NCI-H2196 (cell line): ENCODE data around the gene IL10RA.
"Not testable (repeated sequence)": the region's sequence is repeated elsewhere in the genome, so short reads cannot be mapped to it uniquely, and the experiment has no call there.

Source experiments
- DNase-seq: peaks from one replicate; lab custom pipeline; 2025; ENCODE audit not compliant: unreplicated experiment; lab: John Stamatoyannopoulos, UW

IL10RA gene

DNA sequence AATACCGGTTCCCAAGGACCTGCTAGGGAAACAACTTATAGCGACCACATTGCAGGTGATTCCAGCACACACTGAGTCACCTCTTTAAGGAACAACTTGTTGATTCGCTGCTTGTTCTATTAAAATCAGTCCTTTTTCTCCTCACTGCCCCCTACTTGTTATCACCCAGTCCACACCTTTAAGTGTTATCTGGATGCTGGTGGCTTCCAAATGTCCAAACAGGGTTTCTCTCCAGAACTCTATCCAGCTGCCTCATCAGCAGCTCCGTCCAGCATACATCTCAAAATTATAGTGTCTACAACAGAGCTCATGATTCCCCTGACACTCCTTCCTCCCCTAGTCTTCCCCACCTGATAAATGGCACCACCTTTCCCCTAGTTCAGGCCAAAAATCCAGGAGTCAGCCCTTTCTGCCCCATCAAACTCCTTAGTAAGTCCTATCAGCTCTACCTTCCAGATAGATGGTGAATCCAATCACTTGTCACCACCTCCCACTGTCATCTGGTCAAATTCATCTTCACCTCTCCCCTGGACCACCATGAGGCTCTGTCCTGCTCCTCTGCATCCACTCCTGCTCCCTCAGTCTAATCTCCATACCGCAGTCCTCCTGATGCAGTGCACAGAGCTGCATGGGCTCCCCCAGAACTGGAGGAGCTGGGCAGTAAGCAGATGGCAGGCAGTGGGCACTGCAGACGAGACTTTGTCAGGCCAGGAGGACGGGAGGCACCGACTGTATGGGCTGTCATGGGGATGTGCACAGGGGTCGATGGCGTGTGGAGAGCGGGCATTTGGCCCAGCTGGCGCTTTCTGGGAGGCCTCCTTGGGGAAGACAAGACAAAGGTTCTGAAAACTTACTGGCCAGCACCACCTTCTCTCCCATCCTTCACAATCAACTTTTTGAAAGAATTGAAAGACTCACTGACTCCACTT lies 19.3 kb downstream of the IL10RA start:
- DNase-seq, result no peak

DNA sequence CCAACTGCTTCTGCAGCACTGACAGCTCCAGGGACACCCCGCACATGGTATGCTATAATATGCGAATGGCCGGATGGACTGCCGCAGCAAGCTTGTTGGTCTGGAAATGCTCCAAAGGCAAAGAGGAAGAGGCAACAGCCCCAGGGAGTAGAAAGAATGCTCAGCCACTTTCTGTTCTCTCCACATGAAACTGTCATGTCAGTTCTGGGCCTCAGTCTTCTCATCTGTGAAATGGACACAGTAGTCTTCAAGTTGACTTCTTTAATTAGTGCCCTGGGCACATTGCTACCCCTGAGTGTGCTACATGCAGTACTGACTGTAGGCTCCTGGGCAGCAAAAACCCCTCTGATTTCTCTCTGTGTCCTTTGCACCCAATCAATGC lies 19.9 kb downstream of the IL10RA start:
- no peak for DNase-seq

DNA sequence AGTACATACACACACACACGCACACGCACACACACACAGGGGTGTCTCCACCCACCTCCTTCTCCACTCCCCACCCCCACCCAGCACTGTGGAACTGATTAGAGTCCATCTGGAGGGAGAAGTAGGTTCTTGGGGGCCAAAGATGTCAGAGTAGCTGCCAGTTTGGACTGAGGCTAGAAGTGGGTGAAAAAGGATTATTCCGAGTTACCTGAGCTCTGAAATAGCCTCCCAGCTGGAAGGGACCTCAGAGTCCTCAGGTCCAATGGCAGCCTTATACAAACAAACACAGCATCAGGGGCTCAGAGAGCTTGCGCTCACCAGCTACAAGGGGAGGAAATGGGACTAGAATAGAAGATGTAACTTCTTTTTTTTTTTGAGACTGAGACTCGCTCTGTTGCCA lies 20.8 kb downstream of the IL10RA start:
- no peak for DNase-seq

DNA sequence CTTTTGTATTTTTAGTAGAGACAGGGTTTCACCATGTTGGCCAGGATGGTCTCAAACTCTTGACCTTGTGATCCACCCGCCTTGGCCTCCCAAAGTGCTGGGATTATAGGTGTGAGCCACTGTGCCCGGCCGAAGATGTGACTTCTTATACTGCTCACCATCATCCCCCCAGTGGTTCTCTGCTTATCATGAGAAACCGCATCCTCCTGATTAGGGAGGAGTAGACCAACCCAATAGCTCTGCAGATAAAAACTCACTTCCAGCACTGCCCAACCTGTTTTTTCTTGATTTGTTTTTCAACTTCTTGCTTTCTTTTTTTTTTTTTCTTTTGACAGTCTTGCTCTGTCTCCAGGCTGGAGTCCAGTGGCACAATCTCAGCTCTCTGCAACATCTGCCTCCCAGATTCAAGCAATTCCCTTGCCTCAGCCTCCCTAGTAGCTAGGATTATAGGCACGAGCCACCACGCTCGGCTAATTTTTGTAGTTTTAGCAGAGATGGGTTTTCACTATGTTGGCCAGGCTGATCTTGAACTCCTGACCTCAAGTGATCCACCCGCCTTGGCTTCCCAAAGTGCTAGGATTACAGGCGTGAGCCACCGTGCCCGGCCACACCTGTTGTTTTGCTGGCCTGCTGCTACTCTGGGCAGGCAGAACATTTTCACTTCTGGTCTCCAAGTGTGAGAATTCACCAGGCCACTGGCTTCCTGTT lies 21.5 kb downstream of the IL10RA start:
- not testable (repeated sequence) for DNase-seq

DNA sequence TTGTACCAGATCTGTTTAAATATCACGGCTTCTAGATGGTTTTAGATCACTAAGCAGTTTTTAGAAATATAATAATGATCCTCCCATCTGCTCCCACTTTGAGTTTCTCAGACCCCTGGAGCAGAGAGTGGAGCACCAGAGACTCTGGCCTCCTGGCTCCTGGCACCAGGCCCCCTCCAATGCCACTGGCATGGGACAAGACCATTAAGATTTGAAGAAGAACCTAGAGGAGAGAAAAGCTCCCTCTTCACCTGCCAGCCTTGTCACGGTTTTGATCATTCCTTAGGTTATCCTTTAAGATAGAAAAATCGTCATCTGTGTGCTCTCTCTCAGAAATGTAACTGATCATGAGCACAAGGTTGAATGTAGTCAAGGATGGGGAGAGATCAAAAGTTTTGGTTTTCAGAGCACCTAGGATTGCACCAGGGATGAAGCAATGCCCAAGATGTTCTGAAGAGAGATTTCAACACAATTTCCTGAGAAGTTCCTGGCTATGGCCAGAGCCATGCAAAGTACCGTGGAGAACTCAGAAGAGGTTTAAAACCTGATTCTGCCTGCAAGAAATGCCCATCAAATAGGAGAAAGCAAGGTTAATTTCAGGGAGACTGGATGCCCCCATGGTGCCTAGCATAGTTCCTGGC lies 22.2 kb downstream of the IL10RA start:
- DNase-seq, result no peak

DNA sequence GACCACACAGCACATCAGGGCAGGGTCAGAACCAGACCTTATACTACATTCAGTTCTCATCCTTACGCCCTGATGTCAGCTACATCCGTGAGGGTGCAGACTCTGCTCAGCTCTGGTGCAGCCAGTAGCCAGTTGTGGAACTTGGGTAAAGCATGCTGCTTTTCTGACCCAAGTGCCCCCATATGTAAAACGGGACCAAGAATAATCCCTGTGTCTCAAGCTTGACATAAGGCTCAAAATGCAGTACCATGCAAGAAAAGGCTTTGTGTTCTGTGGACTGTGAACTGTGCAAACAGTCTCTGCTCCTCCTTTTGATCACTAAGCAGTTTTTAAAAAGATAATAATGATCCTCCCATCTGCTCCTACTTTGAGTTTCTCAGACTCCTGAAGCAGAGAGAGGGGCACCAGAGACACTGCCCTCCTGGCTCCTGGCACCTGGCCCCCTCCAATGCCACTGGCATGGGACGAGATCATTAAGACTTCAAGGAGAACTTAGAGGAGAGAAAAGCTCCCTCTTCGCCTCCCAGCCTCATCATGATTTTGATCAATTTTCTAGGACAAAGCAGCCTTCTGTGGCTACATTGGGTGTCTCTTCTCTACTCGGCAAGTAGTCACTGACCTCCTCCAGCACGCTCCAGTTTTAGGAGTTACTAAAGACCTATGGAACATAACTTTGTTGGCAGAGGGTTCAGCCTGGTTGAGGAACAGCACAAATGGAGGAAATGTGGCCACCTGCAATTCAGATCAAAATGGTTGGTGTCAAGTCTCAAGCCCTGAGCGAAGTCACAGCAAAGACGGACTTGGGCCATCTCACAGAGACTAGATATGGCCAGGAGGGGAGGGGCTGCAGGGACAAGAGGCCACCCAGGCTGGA lies 23.9 kb downstream of the IL10RA start:
- DNase-seq, result no peak

DNA sequence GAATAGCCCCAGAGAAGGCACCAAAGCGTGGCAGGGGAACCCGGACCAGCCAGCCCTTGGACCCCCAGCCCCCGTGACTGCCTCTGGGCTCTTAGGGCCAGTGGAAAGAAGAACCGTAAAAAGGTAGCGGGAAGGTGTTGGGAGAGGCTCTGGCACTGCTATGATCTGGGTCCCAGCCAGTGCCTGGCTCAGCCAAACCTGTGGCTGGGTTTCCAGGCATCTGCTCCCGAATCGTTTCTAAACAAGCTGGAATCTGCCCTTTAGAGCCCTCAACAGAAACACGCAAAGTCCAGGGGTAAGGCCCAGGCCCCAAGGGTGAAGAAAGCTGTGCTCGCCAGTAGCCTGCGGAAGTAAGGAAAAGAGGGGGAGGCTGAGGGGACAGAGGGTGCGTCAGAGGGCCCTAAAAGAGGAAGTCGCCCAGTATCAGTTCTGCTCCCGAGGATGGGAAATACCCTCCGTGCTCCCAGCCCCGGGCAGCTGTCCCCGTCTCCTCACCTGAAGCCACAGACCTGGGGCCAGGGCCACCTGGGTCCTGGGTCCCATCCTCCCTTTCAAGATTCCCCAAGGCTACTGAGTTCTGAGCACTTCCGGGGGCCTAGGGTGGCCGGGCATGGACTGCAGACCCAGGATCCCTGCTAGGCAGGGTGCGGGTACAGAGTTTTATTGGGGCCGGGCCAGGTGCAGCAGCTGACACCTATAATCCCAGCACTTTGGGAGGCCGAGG lies 24.7 kb downstream of the IL10RA start:
- DNase-seq, result no peak

DNA sequence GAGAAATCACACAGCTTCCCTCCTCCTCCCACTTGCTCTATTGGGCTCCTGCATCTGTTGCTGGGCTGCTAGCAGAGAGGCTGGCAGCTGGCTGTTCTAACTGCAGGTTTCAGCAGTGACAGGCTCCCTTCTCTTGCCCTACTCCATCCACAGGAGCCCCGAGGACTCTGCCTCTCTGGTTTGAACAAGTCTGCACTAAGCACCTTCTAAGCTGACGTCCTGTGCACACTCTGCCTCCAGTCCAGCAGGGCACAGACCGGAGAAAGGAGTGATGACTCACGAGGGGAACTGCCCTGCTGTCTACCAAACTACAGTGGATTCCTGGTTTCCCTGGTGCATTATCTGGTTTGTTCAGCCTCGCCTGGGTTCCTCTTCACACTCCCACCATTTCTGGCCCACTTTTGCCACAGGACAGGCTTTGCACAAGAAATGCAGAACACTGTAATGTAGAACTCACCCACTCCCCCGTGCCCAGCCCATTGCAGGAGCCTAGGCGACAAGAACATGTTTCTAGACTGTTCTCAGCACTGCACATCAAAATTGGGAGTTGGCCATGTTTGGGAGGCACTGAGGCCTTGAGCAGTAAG lies 26.0 kb downstream of the IL10RA start:
- no peak for DNase-seq

DNA sequence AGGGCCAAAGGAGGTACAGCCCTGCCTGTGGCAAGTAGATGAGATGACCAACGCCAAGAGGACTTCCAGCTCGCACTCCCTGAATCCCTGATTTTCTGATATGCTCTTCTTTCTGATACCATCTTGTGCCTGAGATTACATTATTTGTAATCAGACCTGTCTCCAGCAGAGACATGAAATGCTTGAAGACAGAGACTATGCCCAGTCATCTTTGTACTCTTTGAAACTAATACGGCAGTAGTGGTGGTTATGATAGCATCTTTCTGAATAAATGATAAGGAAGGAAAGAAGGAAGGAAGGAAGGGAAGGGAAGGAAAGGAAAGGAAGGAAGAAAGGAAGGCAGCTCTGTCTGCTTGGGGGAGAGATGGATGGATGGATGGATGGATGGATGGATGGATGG lies 27.8 kb downstream of the IL10RA start:
- no peak for DNase-seq

DNA sequence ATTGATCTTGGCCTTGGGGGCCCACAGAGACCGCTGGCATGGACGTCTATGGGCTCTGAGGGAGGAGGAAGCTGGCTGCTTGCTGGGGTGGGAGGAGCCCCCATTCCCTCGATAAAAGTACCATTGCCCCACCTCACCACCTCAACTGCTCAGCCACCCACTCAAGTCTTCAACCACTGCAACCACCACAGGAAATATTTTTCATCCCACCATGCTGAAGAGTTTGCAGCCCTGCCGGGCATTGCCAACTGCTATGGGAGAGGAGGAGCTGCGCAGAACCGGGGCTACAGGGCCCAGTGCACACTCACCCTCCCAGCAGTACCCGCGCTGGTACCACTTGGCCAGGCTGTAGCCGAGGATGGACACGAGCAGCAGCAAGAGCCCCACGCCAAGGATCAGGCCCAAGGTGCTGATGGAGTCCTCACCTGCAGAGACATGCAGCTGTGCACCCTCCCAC lies 29.2 kb downstream of the IL10RA start:
- DNase-seq, result no peak

DNA sequence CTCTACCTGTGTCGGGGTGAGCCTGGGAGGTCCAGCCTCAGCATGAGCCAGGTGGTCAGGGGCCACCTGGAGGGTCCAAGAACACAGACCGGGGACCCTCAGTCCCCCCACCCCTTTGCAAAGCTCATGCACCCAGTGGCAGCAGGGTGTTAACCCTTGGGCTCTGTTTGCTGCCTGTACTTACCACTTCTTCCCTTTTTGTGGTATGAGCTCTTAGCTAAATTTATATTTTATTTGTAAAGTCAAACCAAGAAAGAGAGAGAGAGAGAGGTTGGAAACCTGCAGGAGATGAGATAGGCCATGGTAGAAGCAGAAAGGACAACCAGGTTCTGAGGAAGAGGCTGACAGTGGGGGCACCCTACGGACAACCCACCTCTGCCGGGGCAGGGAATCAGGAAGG lies 29.9 kb downstream of the IL10RA start:
- DNase-seq, result no peak

DNA sequence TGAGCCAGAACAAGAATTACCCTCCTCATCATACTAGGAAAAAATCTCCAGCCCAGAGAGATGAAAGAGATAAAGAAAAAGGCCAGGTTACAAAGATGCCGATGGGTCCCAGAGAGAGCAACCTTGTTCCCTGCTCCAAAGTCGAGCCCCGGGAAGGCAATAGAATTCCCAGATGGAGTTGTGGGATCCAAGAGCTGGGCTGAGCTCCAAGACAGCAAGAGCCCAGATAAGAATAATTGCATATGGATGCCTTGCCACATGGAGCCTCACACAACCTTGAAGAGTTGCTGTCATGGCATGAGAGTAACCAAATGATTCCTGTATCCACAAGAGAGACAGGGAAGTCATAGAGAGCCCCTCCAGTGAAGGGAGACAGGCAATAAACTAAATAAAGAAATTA lies 30.9 kb downstream of the IL10RA start:
- DNase-seq, result no peak

DNA sequence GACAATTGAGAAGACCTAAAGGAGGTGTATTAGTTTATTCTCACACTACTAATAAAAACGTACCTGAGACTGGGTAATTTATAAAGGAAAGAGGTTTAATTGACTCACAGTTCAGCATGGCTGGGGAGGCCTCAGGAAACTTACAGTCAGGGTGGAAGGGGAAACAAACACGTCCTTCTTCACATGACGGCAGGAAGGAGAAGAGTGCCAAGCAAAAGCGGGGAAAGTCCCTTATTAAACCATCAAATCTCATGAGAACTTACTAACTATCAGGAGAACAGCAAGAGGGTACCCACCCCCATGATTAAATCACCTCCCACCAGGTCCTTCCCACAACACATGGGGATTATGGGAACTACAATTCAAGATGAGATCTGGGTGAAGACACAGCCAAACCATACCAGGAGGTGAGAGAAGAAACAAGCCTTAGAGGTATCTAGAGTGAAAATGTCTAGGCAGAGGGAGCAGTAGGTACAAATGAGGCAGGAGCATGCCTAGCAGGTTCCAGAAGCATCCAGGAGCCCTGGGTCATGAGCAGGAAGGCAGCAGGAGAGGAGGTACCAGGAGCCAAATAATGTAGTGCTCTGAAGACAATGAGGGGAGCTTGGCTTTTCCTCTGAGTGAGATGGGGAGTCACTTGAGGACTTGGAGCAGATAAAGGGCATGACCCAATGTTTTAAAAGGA lies 31.6 kb downstream of the IL10RA start:
- DNase-seq, result no peak

DNA sequence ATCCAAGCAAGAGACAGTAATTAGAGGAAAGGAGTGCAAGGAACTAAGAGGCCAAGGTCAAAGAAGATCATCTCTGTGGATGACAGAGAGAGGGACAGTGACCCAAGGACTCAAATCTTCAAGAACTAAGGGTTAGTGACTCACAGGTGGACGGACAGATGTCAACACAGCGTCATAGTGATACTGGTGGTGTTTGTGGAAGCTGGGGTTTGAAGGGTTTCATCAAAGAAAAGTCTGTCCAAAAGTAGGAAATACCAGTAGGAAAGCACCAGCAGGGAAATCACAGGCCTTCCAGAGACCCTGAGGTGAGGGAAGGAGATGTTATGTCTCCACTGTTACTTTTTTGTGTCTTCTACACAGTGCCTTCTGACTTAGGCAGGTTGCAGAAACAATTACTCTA lies 32.2 kb downstream of the IL10RA start:
- no peak for DNase-seq

DNA sequence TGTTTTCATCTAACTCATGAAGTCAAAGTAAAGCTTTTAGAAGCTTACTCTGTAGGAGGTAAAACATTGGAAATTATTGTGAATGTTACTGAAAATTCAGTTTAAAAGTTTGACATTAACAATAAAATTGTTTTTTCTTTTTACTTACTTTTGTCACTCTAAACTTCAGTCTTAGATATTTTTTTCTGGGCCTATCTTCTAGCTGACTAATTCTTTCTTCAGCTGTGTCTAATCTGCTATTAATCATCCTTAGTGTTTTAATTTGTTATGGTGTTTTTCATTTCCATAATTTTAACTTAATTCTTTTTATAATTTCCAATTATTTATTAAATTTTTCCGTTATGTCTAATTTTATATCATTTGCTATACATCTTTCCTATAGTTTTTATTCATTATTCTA lies 35.0 kb downstream of the IL10RA start:
- DNase-seq, result no peak

DNA sequence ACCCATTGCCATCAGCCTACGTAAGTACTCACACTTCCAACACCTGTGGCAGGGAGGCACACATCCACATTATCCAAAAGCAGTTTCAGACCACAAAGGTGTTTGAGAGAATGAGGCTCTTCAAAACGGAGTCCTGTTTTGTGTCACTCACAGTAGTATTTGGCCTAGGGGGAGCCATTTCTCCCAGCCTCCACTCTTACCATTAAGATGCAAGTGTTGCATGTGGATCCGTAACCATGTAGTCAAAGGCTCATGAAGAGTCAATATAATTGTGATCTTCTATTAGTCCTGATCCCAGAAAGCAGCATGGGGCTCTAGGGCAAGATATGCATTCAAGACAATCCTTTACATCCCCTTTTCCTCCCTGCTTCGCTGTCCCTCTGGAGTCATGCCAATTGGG lies 41.5 kb downstream of the IL10RA start:
- DNase-seq, result no peak

DNA sequence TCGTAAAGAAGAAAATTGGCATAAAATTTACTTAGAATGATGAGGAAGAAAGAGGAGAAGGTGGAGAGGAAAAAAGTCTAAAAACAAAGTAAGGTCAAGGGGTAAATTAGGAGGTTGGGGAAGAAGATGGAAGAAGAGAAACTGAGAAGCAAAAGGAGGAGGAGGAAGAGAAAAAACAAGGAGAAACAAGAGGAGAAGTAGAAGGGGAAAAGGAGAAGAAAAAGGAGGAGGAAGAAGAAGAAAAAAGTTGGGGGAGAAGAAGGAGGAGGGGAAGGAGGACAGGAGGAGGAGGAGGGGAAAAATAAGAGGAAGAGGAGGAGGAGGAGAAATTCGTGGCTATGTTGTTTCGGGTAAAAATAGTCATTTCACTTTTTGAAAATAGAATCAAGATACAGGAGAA lies 42.4 kb downstream of the IL10RA start:
- no peak for DNase-seq

DNA sequence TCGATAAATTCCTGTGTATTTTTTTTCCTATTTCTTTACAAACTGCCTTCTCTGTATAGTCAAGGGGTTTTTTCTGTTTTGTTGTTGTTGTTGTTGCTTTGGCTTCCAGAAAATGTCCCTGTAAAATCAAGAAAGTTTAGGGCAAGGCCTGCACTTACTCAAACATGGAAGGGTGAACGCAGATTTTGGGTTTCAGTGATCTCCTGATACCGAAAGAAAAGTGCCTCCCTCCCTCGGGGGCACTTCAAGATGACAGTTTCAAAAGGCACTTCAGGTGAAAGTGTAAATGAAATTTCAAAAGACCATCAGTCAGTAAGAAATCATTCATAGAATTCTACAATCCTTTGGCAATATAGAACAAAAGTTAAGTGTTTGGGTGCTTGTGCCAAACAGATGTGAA lies 47.2 kb downstream of the IL10RA start:
- no peak for DNase-seq

DNA sequence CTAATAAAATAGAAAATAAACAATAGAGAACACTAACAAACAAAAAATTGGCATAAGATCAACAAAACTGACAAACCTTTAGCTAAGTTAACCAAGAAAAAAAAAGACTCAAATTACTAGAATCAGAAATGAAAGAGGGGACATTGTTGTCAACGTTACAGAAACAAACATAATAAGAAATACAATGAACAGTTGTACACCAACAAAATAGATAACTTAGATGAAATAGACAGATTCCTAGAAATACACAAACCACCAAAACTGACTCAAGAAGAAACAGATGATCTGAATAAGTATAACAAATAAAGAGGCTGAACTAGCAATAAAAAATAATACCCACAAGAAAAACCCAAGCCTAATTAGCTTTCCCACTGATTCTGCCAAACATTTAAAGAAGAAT lies 55.9 kb downstream of the IL10RA start:
- DNase-seq, result no peak
